ENCODE measurements around the gene ARHGAP30.
A peak's percentile ranks its signal among the peaks of the same experiment; 100 is the strongest.

ARHGAP30 gene

DNA sequence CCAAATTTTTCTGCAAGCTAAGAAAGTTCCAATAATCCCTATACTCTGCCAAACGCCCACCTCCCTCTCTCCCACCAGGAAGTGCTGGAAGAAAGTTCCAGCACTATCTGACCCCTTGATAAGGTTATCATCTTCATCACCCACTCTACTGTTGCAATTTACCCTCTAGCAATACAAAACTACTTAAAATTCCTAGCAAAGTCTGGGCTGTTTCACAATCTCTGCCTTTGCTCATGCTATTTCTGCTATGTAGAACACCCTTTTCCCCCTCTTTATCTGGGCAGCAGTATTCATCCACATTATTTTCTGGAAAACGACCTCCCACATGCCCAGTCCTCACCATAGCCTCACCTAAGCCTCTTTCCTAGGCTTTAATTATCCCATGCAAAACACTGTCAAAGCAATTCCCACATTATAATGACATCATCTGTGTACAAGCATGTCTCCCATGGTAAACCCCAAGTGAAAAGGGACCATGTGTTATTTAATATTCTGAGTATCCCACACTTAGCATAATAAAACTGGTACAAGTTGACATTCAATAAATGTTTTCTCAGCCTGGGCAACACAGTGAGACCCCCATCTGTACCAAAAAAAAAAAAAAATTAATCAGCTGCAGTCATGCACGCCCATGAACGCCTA lies 60.7 kb downstream of the ARHGAP30 start:
- DNase-seq, result no peak

DNA sequence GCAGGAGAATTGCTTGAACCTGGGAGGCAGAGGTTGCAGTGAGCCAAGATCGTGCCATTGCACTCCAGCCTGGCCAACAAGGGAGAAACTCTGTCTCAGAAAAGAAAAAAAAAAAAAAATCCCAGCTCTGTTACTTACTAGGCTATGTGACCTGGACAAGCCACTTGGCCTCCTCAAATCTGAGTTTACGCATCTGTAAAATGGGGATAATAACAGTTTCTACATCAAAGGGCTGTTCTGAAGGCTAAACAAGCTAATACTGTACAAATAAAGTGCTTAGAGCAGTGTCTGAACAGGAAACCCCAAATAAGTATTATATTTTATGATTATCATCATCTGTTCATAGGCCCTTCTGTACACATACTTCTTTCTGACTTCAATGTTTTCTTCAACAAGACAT lies 62.3 kb downstream of the ARHGAP30 start:
- DNase-seq, result no peak

DNA sequence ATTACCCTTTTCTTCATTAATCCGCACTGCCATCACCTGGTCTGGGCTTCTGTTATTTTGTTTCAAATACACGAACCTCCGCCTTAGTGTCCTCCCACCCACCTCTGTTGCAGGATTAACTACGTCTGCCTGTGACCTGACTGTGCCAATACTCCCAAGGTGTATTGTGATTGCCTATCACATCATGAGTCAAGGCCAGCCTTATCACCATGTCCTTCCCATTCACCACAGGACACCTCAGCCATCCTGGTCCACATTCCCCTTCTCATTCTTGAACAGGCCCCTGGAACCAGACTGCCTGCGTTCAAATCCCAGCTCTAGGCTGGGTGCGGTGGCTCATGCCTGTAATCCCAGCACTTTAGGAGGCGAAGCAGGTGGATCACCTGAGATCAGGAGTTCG lies 63.1 kb downstream of the ARHGAP30 start:
- DNase-seq, result no peak

DNA sequence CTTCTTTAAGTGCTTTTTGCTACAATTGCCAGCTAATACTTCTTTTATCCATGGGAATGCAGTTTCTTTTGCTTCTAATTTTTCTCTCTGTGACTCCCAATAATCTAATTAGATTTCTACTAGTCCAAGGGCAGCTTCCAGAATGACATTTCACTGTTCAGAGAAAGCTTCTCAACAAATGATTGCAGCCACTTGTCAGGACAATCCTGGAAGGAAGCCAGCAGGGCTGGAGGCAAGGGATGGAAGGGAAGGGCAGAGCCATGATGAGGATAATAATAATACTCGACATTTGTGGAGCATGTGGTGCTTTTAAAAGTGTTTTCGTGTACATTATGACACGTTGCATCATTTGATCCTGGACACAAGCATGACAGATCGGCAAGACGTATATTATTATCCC lies 68.2 kb downstream of the ARHGAP30 start:
- DNase-seq, result no peak

DNA sequence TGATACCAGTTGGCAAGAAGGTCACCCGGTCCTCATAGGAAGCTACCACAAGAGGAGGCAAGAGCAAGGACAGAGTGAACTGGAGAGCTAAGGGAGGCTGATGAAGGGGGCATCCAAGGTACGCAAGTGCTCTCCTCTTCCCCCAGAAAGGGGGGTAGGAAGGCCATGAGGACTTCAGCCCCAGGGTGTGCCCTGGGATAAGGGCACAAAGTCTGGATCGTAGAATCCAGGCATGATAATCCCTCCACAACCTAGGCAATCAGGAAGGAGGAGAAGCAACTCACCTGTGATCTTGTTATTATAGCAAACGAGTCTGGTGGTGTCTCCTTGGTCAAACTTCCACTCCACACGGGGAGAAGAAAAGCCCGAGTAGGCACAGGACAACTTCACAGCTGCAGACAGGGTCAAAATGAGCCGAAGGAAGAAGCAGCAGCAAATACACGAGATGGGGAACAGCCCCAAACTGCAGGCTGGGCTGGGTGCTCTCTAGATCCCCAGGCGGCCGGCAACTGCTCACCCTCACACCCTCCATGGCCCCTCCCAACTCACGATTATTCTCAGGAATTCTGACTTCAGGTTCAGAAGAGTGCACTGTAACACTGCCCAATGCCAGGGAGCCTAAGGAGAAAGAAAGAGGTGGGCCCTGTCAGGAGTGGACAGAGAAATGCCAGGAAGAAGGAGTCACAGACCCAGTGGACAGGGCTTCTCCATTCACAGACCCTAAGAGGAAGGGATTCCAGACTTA lies 68.8 kb downstream of the ARHGAP30 start:
- no peak for DNase-seq

DNA sequence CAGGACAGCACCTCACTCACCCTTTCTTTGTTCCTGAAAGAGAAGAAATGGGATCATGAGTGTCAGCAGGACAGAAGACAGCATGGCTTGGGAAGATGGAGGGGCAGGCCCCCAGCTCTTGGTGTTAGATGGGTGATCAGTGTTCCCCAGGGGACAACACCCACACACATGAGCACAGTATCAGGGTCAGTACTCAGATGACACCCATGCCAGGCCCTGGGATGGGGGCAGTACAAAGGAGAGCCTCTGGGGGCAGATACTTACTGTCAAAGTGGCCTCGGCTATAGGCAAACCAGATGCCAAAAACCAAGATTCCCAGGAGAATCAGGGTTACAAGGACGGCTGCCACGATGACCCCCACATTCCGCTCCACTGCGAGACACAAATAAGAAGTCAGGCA lies 70.3 kb downstream of the ARHGAP30 start:
- DNase-seq, result no peak

DNA sequence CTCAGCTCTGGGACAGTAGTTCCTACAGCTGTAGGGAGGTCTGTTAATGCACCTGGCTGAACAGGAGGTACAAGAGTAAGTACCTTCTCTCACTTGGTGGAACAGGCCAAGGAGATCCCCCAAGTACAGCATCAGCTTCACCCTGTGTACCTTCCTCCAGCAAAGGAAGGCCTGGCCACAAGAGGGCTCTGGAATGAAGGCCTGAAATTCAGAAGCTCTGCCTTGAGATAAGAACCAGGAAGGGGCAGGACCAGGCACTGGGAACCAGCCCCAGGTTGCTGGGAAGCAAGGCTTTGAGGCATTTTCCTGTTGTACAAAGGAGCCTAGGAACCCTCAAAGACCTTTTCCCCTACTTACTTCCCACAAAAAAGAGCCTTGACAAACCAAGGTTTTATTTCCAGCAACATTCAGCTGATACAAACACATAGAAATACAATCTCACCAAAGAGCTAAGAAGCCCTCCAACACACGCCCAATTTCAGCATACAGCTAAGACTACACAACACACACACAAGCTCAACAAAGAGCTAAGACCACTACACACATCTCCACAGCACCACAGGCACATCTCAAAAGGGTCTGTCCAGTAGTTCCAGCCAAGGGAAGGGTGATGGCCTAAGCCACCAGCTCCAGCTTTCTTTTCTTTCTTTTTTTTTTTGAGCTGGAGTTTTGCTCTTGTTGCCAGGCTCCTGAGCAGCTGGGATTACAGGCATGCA lies 72.2 kb downstream of the ARHGAP30 start:
- peak; percentile 64 for DNase-seq
